HG03139 (cell line): ENCODE data around the gene AP2B1.

Source experiments
- ATAC-seq: cut with Tn5 transposase; IDR thresholded peaks from one replicate; pipeline ENCODE4 v1.9.1; 2021; ENCODE audit not compliant: unreplicated experiment

Gene AP2B1

DNA sequence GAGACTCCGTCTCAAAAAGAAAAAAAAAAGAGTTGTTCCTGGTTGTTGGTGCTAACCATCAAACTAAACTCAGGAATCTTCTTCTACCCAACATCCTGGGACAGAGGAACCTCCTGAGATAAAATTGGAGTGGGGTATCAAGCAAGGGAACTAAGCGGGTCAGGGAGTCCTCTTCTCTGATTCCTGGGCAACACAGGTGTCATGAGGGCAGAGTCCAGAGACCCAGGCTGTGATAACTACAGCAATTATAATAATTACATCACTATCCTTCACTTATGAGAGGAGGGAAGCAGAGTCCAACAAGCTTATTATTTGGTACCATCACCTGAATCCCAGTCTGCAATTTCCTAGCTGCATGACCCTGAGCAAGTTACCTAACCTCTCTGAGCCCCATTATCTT is 181.7 kb downstream of the AP2B1 start:
- ATAC-seq, result no peak

DNA sequence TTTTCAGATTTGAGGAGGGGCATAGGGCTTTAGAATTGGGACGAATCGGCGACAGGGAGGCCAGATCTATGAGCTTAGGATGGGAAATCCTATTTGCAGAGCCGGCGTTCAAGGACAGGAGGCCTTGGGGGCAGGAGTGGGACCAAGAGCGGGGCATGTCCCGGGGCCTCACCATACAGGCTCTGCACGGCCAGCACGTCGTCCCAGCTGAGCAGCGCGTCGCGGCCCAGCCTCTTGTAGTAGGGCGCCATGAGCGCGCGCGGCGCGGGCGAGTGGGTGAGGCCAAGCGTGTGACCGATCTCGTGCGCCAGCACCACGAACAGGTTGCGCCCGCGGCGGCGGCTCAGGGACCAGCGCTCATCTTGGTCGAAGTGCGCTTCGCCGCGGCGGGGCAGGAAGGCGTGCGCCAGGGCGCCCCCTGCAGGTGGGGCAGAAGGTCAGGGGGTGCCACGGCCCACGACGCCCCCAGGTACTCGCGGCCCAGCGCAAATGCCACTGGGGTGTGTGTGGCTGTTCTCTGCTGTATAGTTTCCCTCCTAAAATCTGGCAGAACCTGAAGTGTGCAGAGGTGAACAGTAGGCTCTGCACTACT is 182.9 kb downstream of the AP2B1 start:
- ATAC-seq, result no peak

DNA sequence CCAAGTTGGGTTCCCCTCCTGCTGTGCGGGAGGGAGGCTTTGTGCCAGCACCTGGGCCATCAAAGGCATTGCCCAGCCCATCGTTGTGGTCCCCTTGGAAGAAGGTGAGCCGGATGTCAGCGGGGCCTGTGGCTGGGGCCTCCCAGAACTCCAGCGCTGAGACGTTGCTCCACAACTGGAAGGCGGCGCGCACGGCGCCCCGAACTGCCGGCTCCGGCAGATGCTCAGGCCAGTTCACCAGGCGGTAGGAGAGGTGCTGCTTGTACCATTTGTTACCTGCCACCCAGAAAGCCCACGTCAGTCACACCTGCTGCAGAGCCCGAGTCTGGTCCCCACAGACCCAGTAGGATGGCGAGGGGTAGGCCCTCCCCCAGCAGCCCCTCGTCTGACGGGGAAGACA is 186.0 kb downstream of the AP2B1 start:
- ATAC-seq, result no peak

DNA sequence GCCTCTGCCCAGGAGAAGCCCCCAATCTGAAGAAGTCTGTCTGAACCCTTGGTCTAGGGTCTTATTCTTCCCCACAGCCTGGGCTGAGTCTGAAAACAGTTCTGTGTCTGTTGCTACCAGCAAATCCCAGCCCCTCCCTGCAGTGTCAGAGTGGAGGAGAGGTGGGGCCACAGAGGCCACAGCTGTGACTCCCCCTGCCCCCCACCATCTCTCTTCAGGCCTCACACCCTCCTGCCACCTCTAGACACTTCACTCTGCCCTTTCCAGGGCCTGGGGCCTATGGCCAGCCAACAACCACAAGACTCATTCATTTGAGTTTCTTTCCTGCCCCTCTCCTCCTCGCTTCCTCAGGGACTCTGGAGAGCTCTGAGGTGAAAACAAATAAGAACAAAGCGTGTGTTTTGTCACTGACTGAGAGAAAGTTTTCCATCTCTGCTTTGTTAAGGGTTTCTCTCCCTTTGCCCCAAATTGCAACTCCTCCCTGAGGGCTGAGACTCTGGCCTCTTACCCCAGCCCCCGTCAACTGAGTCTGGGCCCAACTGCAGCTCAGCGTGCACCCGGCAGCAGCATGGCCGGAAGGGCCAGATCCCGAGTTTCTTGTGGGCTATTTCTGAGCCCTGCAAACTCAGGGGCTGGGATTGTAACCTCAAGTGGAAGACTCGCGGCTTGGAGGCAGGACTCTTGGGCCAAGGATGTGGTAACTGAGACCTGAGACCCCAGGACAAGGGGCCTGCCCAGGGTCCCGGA is 186.7 kb downstream of the AP2B1 start:
- ATAC-seq, result no peak

DNA sequence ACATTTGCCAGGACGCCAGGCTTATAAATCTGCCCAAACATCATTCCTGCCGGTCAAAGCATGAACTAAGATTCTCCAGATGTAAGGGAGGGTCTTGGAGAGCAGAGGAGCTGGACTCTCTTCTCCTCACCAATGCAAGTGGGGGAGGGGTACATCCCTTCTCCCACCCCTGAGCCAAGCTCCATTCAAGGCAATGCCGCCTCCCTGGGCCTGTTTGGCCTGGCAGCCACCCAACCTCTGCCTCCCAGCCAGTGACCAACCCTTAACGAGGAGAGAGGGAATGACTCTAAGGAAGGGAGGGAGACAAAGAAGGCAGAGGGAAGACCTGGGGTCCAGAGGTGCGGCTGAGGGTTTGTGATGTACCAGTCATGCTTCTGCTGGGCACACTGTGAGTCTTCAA is 187.4 kb downstream of the AP2B1 start:
- no peak for ATAC-seq

DNA sequence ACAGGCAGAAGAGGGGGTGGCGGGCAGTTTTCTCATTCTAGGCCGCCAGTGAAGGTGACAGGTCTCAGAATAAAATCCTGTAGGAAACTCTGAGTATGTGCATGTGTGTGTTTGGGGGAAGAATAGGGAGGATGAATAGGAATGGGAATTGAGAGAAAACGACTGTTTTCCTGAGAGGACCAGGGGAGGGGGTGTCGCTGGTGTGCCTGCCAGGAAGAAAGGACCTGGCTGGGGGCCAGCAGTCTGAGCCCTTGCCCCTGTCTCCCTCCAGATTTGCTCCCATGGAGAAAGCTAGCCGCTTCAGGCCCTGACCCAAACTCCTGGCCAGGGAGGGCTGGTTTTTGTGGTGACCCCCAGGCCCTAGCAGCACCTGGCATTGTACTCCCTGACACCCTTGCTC is 187.9 kb downstream of the AP2B1 start:
- no peak for ATAC-seq

DNA sequence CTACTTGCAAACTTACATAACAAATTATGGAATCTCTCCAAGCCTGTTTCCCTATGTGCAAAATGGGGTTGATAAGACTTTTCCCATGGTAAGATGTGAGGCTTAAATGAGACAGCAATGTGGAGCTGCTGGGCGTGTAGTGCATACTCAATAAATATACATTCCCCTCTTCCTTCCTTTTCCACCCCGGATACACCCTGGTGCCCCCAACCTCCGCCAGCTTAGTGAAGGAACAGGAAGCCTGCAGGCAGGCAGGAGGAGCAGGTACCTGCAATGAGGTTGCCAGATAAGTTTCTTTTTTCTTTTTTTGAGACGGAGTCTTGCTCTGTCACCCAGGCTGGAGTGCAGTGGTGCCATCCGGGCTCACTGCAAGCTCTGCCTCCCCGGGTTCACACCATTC is 188.5 kb downstream of the AP2B1 start:
- no peak for ATAC-seq
